ENCODE results near the gene NEUROD2.
"Not testable (repeated sequence)": the region's sequence is repeated elsewhere in the genome, so short reads cannot be mapped to it uniquely, and the experiment has no call there.

Gene NEUROD2

GRCh38 chr17:39601758-39602532 lies 5.8 kb downstream of the NEUROD2 start:
- peak in 1 of 14 donors; percentile 58 for DNase-seq

DNA sequence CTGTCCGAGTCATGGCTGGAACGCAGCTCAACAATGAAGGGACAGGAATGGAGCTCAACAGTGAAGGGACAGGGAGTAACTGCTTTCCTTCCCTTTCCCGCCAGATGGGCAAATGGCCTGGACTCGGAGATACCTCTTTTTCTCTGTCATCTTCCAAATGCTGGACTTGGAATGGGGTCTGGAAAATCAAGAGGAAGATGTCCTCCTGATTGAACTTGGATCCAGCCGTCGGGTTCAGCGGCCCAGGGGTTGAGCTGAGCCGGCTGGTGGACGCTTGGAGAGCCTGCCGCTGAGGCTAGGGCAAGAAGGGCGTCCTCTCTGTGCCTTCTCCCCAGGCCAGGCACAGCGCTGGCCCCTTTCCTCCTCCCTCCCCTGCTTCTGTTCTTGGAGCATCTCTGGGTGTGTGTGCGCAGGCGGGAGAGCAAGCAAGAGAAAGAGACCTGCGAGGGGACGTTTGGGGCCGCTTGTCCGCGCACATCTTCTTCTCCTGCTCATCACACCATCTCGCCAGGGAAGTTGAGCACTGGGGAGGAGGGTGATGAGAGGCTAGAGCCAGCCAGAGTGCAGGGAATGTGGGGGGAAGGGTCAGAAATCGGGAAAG lies 6.6 kb downstream of the NEUROD2 start:
- DNase-seq: peak in 2 of 14 donors; percentile 20 to 77

DNA sequence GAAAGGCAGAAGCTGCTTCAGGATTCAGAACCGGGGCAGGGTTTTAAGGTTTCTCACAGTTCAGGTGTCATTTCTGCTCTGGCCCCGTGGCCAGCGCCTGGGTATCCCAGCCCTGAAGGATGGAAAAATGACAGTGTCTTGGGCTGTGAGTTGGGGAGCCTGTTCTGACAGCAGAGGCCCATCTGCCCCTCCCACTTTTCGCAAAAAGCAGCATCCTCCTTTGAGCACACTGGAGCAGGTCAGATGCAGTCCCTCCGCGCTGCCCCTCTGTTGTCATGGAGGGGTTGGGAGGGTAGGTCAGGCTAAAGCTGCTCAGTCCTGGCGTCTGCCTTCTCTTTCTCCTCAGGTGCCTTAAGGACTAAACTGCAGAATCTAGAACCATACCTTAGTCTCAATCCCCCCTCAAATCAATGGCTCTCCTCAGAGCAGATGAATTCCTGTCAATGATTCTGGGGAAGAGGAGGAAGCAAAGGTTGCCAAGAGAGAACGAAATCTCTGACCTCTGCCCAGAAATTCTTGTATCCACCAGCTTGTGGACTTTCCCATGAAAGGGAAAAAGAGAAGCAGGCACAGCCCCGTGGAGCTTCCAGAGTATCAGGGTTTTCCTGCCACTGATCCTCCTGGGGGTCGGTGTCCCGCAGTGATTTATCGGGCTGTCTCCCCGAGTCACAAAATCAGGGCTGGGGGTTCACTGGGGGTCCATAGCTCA lies 7.3 kb downstream of the NEUROD2 start:
- DNase-seq: peak in 1 of 14 donors; percentile 64

- peak in 1 of 14 donors; percentile 51 for DNase-seq
Observed at GRCh38 chr17:39599665-39600231, 8.0 kb downstream of the NEUROD2 start.

DNA sequence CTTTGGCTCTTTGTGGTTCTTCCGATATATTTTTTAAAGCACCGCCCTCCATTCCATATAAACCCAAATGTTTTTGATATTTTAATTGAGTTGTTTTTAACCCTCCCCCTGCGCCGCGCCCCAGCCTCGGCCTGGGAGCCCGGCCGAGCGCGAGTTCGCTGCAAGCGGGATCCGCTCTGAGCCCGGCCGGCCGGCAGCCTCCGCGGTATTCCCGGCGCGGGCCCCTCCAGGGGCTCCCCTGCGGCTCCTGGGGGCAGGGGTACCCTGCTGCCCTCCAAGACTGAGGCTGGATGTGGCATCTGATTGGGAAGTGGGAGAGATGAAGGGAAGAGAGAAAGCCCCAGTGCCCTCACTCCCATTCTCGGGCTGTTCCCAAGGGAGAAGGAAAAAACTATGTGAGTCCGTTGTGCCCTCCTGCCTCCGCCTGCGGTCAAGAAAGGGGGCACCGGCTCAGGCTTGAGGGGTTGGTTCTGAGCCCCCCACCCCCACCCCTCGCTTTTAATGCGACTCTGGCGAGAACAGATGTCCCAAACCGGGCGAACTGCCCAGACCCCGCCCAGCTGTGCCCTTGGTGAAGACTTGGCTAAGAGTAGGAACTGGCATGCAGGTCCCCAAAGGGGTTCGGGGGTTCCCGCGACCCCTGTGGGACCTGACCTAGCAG lies 8.6 kb downstream of the NEUROD2 start:
- peak in 1 of 14 donors; percentile 55 for DNase-seq

GRCh38 chr17:39598630-39599003 lies 9.1 kb downstream of the NEUROD2 start:
- DNase-seq: peak in 1 of 14 donors; percentile 52

GRCh38 chr17:39598047-39598481 lies 9.7 kb downstream of the NEUROD2 start:
- DNase-seq: peak in 1 of 14 donors; percentile 59

DNA sequence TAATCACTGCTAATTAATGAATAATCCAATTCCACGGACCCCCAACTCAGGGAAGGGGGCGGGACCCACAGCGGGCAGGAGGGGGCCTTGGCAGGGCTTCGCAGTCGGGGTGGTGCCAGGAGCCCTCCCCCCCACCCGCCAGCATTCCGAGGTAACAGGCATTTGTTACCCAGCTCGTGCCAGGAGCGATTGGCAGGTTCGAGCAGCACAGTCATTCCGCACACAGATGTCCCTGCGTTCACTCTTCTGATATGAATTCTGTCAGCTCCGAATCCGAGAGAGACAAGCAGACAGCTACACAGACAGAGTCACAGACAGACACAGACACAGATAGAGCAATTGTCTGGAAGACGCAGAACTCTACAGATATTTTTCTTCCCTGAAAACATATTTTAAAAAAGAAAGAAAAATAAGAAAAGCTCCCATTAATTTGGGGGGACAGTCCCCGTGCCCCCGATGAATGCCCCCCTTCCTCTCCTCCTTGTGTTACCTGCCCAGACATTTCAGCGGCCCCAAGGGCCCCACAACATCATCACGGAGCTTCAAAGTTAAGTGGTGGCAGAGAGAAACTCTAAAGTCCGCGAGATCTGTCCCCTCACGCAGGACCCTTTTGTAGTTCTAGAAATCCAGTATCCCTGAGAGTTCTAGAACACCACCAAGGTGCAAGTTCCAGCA lies 10.2 kb downstream of the NEUROD2 start:
- DNase-seq: peak in 1 of 14 donors; percentile 60

DNA sequence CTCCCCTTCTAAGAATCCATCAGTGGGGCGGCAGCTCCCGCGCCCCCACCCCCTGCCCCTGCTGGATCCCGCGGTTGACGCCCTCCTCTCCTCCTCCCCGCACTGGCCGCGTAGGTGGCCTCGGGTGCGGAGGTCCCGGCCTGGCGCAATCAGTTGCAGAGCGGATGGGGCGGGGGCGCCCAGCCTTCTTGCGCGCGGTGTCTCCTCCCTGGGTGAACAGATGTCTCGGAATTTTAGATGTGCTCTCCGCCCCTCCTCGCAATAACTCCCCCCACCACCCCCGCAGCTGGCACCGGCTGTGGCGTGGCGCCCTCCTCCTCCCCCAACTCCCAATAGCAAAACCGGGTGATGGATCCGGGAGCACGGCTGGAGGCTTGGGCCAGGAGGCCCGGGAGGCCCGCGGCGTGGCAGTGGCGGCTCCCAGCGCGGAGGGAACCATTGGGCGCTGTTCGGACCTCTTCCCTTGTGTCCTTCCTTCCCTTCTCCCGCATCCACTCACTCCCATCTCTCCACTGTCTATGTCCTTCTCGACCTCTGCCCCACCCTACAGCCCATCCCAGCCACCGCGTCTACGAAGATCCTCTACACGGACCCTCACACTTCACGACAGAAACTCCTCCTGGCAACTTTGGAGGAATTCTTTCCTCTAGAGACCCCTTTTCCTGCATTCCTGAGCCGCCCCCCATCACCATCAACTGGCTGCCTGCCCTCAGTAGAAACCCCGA lies 11.0 kb downstream of the NEUROD2 start:
- peak in 1 of 14 donors; percentile 42 for DNase-seq

DNA sequence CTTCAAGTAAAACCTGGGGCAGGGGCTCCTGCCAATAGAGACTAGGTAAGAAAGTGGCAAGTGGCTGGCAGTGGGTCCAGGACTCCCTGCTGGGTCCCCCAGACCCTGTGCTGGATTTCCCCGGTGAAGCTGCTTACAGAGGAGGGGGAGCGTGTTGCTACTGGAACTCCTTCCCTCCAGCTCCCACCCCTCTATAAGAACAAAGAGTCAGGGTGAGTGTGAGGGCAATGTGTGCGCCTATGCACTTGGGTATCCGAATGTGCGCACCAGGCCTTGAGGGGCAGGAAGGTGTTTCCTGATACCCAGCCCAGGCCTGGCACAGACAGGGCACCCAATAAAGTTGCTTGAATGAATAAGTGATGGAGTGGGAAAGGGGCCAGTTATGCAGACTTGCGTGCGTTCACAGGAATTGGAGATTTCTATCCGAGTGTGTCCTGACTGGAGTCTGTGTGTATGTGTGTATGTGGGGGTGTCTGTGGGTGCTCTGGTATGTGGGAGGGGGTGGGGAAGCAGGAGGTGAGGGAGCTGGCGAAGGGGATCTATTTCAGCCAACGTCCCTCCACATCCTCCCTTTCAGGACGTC lies 11.7 kb downstream of the NEUROD2 start:
- DNase-seq: no peak

DNA sequence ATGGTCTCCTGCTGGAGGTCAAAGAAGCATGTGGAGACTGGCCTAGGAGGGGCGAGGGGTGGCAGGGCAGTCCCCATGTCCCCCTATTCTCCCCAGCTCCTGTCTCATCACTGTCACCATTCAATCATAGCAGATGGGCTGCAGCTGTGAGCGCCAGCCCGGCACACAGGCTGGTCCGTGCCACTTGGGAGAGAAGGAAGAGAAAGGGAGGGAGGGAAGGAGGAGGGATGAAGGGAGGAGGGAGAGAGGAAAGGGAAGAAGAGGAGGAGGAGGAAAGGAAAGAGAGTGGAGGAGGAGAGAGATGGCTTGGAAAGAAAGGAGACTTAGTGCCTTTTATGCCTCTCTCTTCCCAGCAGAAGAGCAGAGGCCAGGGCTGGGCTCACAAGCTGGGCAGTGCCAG lies 12.4 kb downstream of the NEUROD2 start:
- peak in 1 of 14 donors; percentile 36 for DNase-seq

DNA sequence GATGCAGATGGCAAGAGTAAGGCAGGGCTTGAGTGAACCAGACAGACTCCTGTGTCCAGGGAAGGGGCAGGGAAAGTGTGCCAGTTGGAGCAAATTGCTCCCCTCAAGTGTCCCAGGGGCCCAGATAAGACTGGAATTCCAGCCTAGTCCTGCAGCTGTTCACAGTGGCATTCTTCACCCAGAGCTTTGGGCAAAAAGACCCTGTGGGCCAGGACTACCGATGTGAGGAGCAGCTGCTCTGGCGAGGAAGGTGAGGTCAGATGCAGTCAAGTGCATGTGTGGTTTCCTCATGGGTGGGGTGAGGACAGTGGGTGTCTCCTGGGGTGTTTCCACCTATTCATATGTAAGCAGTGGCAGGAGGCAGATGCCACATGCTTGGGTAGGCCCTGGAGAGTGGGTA lies 14.3 kb downstream of the NEUROD2 start:
- no peak for DNase-seq

- DNase-seq: peak in 1 of 14 donors; percentile 76
Observed at GRCh38 chr17:39591958-39592954, 15.5 kb downstream of the NEUROD2 start.

GRCh38 chr17:39590180-39590579 lies 17.5 kb downstream of the NEUROD2 start:
- not testable (repeated sequence) for DNase-seq

- no peak for DNase-seq
Observed at GRCh38 chr17:39582658-39583057, 25.1 kb downstream of the NEUROD2 start.

DNA sequence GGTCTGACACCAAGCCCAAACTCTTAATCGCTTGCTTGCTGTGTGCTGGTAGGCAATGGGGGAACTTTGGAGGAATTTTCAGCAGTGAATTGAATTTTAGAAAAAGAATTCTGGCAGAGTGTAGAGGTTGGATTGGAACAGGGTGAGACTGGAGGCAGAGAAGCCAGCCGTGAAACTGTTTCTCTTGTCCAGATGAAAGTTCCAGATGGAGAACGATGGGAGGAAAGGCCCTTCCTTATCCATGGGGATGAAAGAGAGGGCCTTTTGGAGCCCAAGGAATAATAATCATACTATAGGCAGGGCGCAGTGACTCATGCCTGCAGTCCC lies 26.0 kb downstream of the NEUROD2 start:
- no peak for DNase-seq

DNA sequence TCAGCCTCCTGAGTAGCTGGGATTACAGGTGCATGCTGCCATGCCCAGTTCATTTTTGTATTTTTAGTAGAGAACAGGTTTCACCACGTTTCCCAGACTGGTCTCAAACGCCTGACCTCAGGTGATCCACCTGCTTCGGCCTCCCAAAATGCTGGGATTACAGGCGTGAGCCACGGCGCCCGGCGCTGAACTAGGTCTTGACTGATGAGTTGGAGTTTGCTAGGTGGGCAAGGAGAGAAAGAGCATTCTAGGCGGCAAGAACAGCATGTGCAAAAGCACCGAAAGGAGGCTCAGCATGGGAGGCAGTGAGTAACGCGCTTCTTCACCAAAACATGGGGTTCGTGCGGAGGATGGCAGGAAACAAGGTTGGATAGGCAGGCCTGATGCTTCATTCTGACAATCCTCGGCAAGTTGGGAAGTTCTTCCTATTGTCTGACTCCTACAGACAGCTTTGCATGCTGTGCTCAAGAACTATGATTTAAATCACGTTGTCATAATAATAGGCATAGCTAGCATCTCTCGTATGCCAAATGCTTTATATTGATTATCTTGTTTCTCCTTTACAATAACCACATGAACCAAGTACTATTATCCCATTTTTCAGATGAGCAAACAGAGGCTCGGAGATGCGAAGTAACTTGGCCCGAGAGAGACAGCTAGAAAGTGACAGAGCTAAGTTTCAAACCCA lies 26.5 kb downstream of the NEUROD2 start:
- DNase-seq: no peak

GRCh38 chr17:39580082-39580468 lies 27.6 kb downstream of the NEUROD2 start:
- DNase-seq: no peak

All from C1 segment of cervical spinal cord (tissue), 14 donors.